Measurements from ENCODE around the gene AURKB.

DNA sequence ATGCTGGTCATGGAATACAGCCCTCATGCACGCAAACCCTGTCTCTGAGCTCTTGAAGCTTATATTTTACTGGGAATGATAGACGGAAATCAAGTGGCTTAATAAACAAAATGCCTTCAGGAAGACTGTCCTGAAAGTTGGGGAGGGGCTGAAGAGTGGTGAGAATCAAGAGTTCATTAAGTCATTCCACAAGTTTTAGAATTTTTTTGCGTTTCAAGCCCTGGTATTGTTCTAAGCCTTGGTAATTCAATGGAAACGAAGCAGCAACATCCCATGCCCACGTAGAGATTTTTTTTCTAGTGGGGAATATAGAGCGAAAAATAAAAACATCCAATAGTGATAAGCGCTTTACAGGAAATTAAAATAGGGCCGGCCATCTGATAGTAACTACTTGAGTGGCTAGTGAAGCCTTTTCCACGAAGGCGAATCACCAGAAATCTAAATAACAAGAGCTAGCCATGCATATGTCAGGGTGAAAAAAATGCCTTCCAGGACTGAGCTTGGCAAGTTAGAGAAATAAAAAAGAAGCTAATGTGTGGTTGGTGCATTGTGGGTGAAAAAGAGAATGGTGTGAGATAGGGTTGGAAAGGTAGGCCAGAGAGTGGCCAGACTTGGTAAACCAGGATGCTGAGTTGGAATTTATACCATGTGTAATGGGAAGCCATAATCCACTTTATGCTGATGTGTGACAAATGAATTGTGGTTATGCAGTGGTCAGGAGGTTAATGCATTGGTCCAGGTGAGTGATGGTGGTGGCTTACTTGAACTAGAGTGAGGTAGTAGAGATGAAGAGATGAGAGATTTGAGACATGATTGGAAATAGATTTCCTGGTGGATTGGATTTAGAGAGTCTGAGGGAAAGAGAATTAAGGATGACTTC, 39.5 kb upstream of the AURKB start:
- TF ChIP-seq, protein P1, sequence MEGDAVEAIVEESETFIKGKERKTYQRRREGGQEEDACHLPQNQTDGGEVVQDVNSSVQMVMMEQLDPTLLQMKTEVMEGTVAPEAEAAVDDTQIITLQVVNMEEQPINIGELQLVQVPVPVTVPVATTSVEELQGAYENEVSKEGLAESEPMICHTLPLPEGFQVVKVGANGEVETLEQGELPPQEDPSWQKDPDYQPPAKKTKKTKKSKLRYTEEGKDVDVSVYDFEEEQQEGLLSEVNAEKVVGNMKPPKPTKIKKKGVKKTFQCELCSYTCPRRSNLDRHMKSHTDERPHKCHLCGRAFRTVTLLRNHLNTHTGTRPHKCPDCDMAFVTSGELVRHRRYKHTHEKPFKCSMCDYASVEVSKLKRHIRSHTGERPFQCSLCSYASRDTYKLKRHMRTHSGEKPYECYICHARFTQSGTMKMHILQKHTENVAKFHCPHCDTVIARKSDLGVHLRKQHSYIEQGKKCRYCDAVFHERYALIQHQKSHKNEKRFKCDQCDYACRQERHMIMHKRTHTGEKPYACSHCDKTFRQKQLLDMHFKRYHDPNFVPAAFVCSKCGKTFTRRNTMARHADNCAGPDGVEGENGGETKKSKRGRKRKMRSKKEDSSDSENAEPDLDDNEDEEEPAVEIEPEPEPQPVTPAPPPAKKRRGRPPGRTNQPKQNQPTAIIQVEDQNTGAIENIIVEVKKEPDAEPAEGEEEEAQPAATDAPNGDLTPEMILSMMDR (IDR thresholded peaks at IDR 0.05) = no peak
- no peak for TF ChIP-seq POLR2A (IDR thresholded peaks at IDR 0.05)
